ENCODE results near the gene FAP.

FAP gene

DNA sequence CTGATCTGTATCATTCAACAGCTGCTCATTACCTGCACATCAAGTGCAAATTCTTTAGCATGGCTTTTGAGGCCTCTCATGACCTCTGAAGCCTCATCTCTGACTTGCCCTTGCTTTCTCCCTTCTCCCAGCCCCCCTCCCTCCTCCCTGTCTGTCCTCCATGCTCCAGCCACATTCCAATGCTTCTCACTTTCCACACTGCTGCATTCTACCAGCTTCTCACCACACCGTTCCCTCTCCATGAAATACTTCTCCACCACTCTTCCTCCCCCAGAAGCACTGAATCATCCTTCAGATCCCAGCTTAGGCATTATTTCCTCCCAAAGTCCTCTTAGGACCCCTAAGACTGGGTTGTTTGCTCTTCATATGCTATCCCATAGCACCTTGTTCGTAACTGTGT lies 118.1 kb downstream of the FAP start:
- DNase-seq: no peak

- DNase-seq: no peak
Observed at GRCh38 chr2:162123806-162124758, 119.2 kb downstream of the FAP start.

Data from retina (tissue), 1 donor.